H54 (cell line): ENCODE data around the gene FREM3.
"Not testable (repeated sequence)": the region's sequence is repeated elsewhere in the genome, so short reads cannot be mapped to it uniquely, and the experiment has no call there.

Experiments used
- DNase-seq: peaks from one replicate; pipeline ENCODE4 v3.0.0; 2011; ENCODE audit warnings: low spot score, mixed read lengths; ENCODE audit not compliant: insufficient read length
- FAIRE-seq: peaks from 3 replicates; lab custom pipeline; 2011; peaks lifted over from hg19 to GRCh38; lab: Jason Lieb, UNC
- POLR2A ChIP-seq: IDR thresholded peaks from 2 replicates; pipeline ENCODE4 v1.6.1; 2011; ENCODE audit warnings: low read depth, mild to moderate bottlenecking, low read length

The FREM3 gene

DNA sequence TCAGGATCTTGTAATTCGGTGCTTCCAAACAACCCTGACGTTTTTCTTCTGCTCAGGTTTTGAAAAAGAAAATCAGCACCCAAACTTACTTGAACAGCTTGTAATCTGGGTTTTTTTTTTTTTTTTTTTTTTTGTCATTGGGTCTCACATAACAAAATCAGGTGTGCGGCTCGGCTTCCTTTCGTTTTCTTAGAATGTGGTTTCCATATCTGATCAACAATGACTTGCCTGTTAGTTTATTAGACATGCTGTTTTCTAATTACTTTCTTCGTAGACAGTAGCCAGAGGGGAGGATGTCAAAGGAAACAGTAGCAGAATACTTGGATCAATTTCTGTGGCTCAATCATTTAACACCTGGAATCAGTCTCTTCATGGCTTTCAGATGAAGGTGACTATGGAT, 890 bp upstream of the FREM3 start:
- FAIRE-seq (no peak), DNase-seq (no peak)
- TF ChIP-seq POLR2A = no peak

DNA sequence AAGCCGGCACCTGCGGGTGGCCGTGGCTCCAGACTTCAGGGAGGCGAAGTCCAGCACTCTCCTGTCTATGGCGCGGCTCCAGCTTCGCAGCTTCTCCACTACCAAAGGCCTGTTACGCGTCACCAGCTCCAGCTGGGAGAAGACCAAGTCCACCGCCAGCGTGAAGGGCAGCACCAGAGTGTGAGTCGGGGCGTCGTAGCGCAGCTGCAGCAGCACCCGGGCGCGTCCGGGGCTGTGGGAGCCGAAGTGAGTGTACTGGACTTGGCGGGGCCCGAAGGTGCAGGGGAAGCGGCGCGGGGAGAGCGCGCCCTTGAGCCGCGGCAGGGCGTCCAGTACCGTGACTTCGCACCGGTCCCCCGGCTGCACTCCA, 444 bp downstream of the FREM3 start:
- FAIRE-seq (no peak), DNase-seq (no peak)
- no peak for TF ChIP-seq POLR2A

DNA sequence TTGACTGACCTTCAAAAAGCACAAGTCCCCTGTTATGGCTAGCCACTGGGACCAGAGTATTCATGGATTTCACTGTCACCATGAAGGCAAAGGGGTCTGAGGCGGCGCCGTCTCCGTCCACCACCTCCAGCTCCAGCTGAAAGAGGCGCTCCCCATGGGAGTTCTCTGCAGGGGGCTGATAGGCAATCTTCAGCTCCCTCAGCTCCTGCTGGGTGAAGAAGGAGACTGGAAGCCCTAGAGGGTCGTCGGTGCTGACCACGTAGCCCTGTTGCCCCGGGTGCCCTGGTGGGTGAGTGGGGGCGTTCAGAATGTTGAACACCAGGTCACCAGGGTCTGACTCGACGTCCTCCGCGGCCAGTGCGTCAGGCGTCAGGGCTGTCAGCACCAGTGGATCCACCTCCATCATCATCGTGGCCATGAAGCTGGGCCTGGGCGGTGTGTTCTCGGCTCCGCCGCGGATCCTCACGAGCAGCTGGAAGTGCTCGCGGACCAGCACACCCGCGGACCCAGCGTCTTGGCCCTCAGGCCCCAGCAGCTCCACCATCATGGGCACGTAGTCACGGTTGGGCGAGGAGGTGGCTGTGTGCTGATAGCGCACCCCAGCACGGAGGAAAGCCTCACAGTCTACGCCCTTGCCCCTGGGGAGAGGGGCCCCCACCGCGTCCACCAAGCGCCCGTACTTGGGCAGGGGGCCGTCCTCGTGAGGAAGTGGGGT, 987 bp downstream of the FREM3 start:
- FAIRE-seq (no peak), DNase-seq (no peak)
- no peak for TF ChIP-seq POLR2A

DNA sequence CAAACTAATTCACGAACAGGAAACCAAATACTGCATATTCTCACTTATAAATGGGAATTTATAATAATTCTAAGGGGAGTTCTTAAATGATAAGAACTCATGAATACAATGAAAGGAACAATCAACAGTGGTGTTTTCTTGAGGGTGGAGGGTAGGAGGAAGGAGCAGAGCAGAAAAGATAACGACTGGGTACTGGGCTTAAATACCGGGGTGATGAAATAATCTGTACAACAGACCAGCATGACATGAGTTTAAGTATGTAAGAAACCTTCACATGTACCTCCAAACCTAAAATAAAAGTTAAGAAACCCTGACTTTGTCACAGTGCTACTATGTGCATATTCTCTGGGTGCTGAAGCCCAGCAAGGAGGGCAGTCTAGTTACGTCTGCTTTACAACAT, 6.6 kb downstream of the FREM3 start:
- TF ChIP-seq POLR2A = no peak
- no peak for FAIRE-seq

DNA sequence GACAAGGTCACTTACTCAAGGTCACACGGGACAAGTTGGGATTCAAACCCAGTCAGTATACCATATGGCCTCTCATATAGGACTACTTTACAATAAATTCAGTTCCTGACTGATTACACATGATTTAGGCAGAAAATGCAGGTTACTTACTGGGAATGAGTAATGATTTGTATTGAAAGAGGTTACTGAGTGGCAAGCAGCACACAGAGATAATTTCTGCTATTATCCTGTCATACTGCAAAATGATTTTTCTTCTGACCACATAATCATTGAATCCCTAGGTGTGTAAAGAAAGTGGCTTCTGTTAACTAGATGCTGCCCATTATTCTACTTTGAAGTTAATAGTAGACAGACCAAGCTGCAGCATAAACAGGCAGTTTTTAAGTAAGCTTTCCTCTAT, 8.2 kb downstream of the FREM3 start:
- no peak for TF ChIP-seq POLR2A
- FAIRE-seq (no peak), DNase-seq (no peak)

More for the DNA sequence above, 6.6 kb downstream of the FREM3 start:
- no peak for DNase-seq

DNA sequence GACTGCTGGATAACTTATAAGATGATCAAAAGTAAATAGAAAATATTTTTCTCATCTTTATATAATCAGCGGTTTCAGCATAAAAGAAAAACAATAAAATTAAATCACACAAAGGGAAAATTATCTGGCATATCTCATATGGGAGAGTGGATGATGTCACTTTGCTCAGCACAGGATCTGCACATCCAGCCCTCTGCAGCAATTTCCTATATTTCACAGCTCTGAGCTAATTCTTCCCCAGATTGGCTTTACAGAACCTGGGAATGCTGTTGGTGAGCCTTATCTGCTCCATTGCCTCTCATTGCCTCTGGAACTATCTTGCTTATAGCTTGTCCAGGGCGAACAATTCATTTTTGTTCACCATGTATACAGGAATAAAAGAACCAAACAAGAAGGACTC, 21.0 kb downstream of the FREM3 start:
- DNase-seq (no peak), FAIRE-seq (no peak)
- TF ChIP-seq POLR2A = no peak

DNA sequence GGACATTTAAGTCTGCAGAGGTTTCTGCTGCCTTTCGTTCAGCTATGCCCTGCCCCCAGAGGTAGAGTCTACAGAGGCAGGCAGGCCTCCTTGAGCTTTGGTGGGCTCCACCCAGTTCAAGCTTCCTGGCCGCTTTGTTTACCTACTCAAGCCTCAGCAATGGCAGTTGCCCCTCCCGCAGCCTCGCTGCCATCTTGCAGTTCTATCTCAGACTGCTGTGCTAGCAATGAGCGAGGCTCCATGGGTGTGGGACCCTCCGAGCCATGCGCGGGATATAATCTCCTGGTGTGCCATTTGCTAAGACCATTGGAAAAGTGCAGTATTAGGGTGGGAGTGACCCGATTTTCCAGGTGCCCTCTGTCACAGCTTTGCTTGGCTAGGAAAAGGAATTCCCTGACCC, 26.8 kb downstream of the FREM3 start:
- FAIRE-seq, DNase-seq: not testable (repeated sequence)

DNA sequence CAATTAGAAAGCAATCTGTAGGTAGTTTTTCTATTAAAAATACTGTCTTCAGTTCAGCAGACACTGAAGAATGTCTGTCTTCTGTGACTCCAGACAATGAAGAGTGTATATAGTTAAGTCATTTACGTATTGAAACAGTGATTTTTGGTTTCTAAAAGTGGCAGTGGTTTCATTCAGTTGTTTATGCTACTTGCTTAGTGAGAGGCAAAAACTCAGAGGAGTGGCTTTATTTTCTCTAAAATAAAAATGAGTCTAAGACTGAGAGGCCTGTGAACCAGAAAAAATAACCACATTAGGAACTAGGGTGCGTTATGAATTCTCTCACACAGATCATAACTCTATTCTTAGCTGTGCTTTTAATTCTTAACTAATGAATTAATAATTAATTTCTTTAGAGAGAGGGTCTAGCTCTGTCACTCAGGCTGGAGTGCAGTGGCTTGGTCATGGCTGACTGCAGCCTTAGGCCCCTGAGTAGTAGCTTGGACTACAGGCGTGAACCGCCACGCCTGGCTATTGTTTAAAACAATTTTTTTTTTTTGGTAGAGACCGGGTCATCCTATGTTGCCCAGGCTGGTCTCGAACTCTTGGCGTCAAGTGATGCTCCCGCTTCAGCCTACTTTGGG, 31.4 kb downstream of the FREM3 start:
- TF ChIP-seq POLR2A = no peak
- no peak for FAIRE-seq
- no peak for DNase-seq

DNA sequence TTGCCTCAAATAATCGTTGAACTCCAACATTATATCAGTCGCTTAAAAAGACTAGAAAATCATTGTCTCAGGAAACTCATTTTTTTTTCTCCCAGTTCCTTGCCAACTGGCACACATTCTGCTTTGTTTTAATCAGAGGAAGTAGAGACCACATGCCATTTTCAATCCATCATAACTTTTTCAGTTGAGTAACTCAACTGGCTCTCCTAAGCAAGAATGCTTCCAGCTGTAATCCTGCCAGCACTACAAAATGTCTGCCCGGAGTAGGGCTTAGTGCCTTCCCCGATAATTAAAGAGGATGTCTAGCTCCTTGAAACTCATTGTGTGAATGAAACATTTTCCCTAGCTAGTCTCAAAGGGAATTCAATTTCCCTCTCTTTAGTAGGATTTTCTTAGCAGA, 33.0 kb downstream of the FREM3 start:
- no peak for FAIRE-seq
- no peak for TF ChIP-seq POLR2A
- no peak for DNase-seq

DNA sequence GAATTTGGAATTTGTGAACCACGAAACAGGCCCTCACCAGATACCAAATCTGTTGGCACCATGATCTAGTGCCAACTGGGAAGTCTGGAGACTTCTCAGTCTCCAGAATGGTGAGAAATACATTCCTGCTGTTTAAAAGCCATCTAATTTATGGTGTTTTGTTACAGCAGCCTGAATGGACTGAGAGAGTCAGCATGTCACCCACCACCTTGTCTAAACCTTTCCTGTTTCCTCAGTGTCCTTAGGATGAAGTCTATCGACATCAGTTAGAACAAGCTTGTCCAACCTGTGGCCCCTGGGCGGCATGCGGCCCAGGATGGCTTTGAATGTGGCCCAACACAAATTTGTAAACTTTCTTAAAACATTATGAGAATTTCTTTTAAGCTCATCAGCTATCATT, 42.1 kb downstream of the FREM3 start:
- no peak for FAIRE-seq
- no peak for DNase-seq
- no peak for TF ChIP-seq POLR2A

DNA sequence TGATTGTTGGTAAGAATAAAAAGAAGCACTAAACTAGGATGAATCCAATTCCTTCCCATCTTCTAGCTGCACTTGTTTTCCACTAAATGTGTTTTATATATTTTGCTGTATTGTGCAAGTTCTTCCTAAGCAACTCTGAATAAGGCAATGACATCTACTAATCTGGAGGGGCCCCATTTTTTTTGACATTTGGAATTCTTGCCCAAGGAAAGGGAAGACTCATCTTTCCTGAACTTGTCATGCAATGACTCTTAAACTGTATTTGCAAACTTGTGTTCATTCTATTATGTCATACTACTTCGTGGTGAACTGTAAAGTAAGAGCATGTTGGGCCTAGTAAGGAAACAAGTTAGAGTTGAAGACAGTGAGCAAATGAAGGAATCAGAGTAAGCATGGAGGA, 45.9 kb downstream of the FREM3 start:
- FAIRE-seq (no peak), DNase-seq (no peak)
- TF ChIP-seq POLR2A = no peak

DNA sequence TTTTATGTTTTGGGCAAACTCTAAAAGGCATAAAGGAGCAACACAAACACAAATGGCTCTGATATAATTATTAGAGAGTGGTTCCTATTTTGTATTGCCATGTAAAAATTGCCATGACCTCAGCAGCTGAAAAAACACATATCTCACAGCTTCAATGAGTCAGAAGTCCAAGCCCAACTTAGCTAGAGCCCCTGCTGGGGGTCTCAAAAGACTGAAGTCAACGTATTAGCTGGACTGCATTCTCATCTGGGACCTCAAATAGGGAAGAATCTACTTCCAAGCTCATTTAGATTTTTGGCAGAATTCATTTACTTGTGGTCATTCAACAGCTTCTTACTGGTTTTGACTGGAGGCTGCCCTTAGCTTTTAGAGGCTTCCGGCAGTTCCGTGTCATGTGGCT, 47.4 kb downstream of the FREM3 start:
- no peak for FAIRE-seq

DNA sequence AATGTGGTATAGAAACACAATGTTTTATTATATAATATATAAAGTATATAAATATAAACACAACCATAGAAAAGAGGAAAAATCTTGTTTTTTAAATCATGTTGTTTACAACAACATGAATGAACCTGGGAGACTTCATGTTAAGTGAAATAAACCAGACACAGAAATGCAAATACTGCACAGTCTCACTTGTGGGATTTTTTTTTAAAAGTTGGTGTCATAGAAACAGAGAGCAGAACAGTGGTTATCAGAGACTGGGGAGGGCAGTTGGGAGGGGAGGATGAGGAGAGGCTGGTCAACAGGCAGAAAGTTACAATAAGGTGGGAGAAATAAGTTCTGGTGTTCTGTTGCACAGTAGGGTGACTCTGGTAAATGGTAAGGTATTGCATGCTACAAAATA, 57.1 kb downstream of the FREM3 start:
- TF ChIP-seq POLR2A = no peak
- DNase-seq (no peak), FAIRE-seq (no peak)

More for the DNA sequence above, 47.4 kb downstream of the FREM3 start:
- TF ChIP-seq POLR2A = no peak
- no peak for DNase-seq

DNA sequence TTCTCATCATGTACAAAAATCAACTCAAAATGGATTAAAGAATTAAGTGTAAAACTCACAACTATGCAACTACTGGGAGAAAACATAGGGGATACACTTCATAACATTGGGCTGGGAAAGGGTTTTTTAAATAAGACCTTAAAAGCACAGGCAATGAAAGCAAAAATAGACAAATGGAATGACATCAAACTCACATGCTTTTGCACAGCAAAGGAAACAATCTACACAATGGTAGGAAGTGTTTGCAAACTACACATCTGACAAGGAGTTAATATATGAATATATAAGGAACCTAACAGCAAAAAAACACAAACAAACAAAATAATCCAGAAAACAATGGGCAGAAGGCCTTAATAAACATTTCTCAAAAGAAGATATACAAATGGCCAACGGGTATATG, 57.9 kb downstream of the FREM3 start:
- DNase-seq = no peak
- FAIRE-seq = no peak
- TF ChIP-seq POLR2A = no peak

DNA sequence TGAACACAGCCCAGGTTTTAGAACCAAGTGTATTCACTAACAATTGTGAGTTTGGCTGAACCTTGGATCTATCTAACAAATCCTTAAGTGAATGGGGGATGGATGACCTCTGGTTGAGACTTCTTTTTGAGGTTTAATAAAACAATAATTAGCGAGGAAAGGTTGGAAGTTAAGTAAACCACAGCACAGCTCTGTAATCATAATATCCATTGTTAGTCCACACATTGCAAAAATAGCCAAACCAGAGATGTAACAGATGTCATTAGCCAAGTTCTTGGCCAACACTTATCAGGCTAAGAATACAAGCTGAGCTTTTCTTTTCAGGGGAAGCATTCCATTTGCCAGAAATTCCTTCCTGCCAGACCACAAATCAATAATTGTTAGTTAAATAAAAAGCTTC, 59.1 kb downstream of the FREM3 start:
- FAIRE-seq = no peak
- TF ChIP-seq POLR2A = no peak

More for the DNA sequence above, 59.1 kb downstream of the FREM3 start:
- no peak for DNase-seq
